ENCODE results near the gene ADAMTS12. TPM values are rescaled to one million over a fixed set of nuclear protein-coding genes. Genes with fewer than 3 reads are reported as not detected.

Gene ADAMTS12
- total RNA-seq, 1 donor from 2014 or later = 6.9 TPM

- ATAC-seq (no peak), DNase-seq (ENCODE audit: low spot score) (no peak)
- intact Hi-C loops (cut with DNase I) = no loop called here
Observed at GRCh38 chr5:33737284-33737683, 154.5 kb downstream of the ADAMTS12 start.

GRCh38 chr5:33736510-33736909 is 155.3 kb downstream of the ADAMTS12 start:
- DNase-seq (ENCODE audit: low spot score) = no peak
- no peak for ATAC-seq
- intact Hi-C loops (cut with DNase I) = no loop called here

- ATAC-seq (no peak), DNase-seq (ENCODE audit: low spot score) (no peak)
- intact Hi-C loops (cut with DNase I) = no loop called here
Observed at GRCh38 chr5:33735072-33735471, 156.7 kb downstream of the ADAMTS12 start.

- intact Hi-C loops (cut with DNase I) = no loop called here
- ATAC-seq (no peak), DNase-seq (ENCODE audit: low spot score) (no peak)
Observed at GRCh38 chr5:33734537-33734936, 157.3 kb downstream of the ADAMTS12 start.

GRCh38 chr5:33733225-33733624 is 158.6 kb downstream of the ADAMTS12 start:
- intact Hi-C loops (cut with DNase I) = no loop called here
- ATAC-seq (no peak), DNase-seq (ENCODE audit: low spot score) (no peak)

GRCh38 chr5:33726422-33727165 is 165.2 kb downstream of the ADAMTS12 start:
- ATAC-seq = peak; percentile 54
- DNase-seq (ENCODE audit: low spot score) = no peak
- intact Hi-C loops (cut with DNase I) = no loop called here

- DNase-seq (ENCODE audit: low spot score) (no peak), ATAC-seq (no peak)
- intact Hi-C loops (cut with DNase I) = no loop called here
Observed at GRCh38 chr5:33725806-33726205, 166.0 kb downstream of the ADAMTS12 start.

- intact Hi-C loops (cut with DNase I) = no loop called here
- ATAC-seq (no peak), DNase-seq (ENCODE audit: low spot score) (no peak)
Observed at GRCh38 chr5:33721491-33722200, 170.1 kb downstream of the ADAMTS12 start.

GRCh38 chr5:33720176-33720575 is 171.6 kb downstream of the ADAMTS12 start:
- ATAC-seq = no peak
- intact Hi-C loops (cut with DNase I) = no loop called here

GRCh38 chr5:33719769-33720168 is 172.0 kb downstream of the ADAMTS12 start:
- DNase-seq (ENCODE audit: low spot score) (no peak), ATAC-seq (no peak)
- intact Hi-C loops (cut with DNase I) = no loop called here

More at GRCh38 chr5:33720176-33720575, 171.6 kb downstream of the ADAMTS12 start:
- DNase-seq (ENCODE audit: low spot score) = no peak

- no peak for DNase-seq (ENCODE audit: low spot score)
- no peak for ATAC-seq
- intact Hi-C loops (cut with DNase I) = no loop called here
Observed at GRCh38 chr5:33715661-33716060, 176.1 kb downstream of the ADAMTS12 start.

- intact Hi-C loops (cut with DNase I) = no loop called here
- DNase-seq (ENCODE audit: low spot score) = no peak
- peak; percentile 65 for ATAC-seq
Observed at GRCh38 chr5:33713136-33713765, 178.5 kb downstream of the ADAMTS12 start.

GRCh38 chr5:33712664-33713063 is 179.1 kb downstream of the ADAMTS12 start:
- DNase-seq (ENCODE audit: low spot score) (no peak), ATAC-seq (no peak)
- intact Hi-C loops (cut with DNase I) = no loop called here

GRCh38 chr5:33711094-33711679 is 180.6 kb downstream of the ADAMTS12 start:
- DNase-seq (ENCODE audit: low spot score) (no peak), ATAC-seq (peak; percentile 94)
- intact Hi-C loops (cut with DNase I) = no loop called here

GRCh38 chr5:33702867-33703266 is 188.9 kb downstream of the ADAMTS12 start:
- ATAC-seq (no peak), DNase-seq (ENCODE audit: low spot score) (no peak)
- intact Hi-C loops (cut with DNase I) = no loop called here

- DNase-seq (ENCODE audit: low spot score) = no peak
- intact Hi-C loops (cut with DNase I) = no loop called here
- no peak for ATAC-seq
Observed at GRCh38 chr5:33701951-33702350, 189.8 kb downstream of the ADAMTS12 start.

GRCh38 chr5:33701251-33701650 is 190.5 kb downstream of the ADAMTS12 start:
- ATAC-seq (no peak), DNase-seq (ENCODE audit: low spot score) (no peak)
- intact Hi-C loops (cut with DNase I) = no loop called here

- intact Hi-C loops (cut with DNase I) = no loop called here
- ATAC-seq (no peak), DNase-seq (ENCODE audit: low spot score) (no peak)
Observed at GRCh38 chr5:33696411-33696810, 195.4 kb downstream of the ADAMTS12 start.

GRCh38 chr5:33692980-33693379 is 198.8 kb downstream of the ADAMTS12 start:
- no peak for ATAC-seq
- no peak for DNase-seq (ENCODE audit: low spot score)
- intact Hi-C loops (cut with DNase I) = no loop called here

- ATAC-seq = no peak
- no peak for DNase-seq (ENCODE audit: low spot score)
- intact Hi-C loops (cut with DNase I) = no loop called here
Observed at GRCh38 chr5:33691856-33692255, 199.9 kb downstream of the ADAMTS12 start.
